ENCODE measurements around the gene MRPL57.
"Not testable (repeated sequence)": the region's sequence is repeated elsewhere in the genome, so short reads cannot be mapped to it uniquely, and the experiment has no call there.

Gene MRPL57

DNA sequence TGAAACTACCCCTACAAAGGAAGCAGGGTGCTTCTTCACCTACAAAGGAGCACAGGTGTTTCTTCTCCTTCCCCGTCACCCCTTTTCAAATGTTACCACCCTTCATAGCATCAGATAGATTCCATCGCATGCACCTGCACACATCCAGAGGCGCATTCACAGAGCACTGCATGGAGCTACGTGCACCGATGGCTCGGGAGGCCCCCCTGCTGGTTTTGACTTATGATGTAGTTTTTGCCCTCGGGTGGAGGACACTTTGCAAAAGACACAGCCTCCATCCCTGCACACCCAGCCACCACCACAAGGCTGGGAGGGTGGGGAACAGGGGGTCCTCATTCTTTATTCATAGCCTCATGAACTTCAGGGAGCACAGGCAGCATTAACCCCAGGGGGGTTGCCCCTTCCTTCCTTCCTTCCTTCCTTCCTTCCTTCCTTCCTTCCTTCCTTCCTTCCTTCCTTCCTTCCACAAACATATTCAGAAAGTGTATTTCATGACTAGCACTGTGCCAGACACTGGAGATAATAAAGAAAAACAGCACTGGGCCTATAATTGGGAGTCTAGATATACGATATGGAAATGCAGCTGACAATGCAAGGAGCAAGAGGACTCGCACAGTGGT is 21.3 kb downstream of the MRPL57 start:
- DNase-seq (ENCODE audit: low read depth, low spot score), result not testable (repeated sequence)

DNA sequence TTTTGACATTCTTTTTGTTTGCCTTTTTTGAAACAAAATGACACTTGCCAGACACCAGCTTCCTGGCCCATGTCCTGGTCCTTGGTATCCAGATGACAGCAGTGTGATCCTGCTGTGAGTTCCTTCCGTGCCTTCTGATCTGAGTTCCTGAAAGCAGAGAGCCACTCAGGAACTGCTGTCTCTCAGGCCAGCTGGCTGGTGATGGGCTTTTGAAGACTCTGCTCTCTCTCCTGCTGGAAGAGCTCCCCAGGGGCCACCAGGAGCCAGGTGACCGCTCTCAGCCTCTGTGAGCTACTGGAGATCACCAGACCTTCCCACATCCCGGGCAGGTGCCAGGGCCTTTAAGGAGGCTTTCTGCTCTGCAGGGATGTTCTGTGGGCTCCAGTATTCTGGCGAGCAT is 21.9 kb downstream of the MRPL57 start:
- not testable (repeated sequence) for DNase-seq (ENCODE audit: low read depth, low spot score)

- not testable (repeated sequence) for DNase-seq (ENCODE audit: low read depth, low spot score)
Measured at GRCh38 chr13:21201456-21202190, 25.2 kb downstream of the MRPL57 start.

DNA sequence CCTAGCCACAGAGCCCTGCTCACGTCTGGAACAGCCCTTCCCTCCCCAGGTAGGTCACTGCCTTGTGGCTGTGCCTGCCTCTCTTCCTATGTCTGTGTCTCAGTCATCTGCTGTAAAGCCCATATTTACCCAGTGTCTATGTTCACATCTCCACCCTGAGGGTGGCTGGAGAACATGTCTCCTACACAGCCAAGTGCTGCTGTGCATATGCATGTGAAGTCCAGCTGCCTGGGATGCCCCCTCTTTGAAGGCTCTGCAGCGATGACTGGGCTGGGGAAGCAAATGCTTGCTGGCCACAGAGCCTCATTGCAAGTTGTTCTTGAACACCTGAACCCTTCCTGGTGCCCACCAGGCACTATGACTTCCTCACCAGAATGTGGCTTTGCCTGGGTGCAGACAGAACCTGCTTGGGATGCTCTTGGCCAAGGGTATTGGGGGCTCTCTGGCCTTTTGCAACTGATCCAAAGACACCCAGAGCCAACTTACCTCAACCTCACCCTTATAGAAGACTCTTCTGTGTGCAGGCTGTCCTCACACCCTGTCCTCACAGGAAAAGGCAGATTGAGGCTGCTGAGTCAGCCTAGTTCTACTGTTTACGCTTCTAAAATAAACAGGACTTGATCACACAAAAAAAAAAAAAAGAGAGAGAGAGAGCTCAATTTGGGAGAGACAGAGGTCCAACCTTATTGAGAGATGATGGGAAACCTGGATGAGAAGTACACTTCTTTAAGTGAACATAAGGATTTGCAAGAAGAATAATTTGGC is 26.5 kb downstream of the MRPL57 start:
- no peak for DNase-seq (ENCODE audit: low read depth, low spot score)

DNA sequence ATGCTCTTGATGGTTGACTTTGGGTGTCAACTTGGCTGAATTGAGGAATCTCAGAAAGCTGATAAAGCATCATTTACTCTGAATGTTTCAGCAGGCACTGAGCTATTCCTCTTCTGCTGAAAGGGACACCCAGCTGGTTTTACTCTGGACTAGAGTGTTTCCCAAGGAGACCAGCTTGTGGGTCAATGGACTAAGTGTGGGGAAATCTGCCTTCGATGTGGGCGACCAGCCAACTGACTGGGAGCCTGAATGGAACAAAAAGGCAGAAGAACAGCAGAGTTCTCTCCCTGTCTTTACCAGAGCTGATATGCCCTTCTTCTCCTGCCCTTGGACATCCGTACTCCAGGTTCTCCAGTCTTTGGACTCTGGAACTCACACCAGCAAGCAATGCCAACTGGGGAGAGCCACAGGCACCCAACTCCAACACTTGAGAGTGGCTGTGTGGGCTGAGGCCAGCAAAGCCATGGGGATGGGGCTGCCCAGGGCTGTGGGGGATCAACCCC is 32.2 kb downstream of the MRPL57 start:
- no peak for DNase-seq (ENCODE audit: low read depth, low spot score)

- no peak for DNase-seq (ENCODE audit: low read depth, low spot score)
Measured at GRCh38 chr13:21212138-21212775, 35.8 kb downstream of the MRPL57 start.

DNA sequence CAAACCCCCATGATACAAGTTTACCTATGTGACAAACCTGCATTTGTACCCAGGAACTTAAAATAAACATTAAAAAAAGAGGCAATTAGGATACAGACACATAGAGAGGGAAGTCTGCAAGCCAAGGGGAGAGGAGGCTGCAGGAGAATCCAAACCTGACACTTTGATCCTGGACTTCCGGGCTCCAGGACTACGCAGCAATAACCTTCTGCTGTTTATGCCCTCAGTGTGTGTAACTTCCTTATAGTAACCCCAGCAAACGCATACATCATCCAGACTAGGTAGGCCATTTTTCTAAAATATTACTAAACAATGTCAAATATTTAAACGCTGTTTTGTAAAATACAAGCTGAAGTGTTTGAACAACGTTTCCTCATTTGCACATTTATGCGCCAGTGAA is 39.0 kb downstream of the MRPL57 start:
- not testable (repeated sequence) for DNase-seq (ENCODE audit: low read depth, low spot score)

DNA sequence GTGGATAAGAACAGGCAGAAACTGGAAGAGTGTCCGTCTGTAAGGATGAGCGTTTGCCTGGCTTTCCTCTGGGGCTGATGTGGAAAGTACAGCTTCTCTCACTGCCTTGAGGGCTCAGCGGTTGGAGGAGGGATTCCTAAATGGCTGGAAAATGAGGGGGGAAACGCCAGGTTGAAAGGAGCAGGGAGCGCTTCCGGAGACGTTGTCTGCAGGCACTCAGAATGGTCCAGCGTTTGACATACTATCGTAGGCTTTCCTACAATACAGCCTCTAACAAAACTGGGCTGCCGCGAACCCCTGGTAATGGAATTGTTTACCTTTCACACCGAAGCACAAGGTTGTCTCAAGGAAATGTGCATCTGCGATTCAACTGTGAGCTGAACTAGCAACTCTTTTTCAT is 39.9 kb downstream of the MRPL57 start:
- no peak for DNase-seq (ENCODE audit: low read depth, low spot score)

- DNase-seq (ENCODE audit: low read depth, low spot score), result no peak
Measured at GRCh38 chr13:21218351-21219035, 42.0 kb downstream of the MRPL57 start.

GRCh38 chr13:21219036-21219381 is 42.6 kb downstream of the MRPL57 start:
- no peak for DNase-seq (ENCODE audit: low read depth, low spot score)

DNA sequence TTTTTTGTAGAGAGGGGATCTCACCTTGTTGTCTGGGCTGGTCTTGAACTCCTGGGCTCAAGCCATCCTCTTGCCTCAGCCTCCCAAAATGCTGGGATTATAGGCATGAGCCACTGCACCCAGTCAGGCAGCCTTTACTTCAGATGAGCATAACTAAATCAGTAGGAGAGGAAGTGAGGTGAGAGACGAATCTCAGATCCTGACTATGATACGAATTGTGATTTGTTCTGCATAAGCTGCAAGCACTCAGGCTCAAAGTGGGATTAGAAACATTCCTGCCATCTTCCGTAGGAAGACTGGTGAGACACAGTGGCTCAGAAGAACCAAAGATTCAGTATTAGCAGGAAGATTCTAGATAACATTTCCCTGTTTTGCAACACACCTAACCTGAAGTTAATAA is 43.3 kb downstream of the MRPL57 start:
- DNase-seq (ENCODE audit: low read depth, low spot score), result not testable (repeated sequence)

DNA sequence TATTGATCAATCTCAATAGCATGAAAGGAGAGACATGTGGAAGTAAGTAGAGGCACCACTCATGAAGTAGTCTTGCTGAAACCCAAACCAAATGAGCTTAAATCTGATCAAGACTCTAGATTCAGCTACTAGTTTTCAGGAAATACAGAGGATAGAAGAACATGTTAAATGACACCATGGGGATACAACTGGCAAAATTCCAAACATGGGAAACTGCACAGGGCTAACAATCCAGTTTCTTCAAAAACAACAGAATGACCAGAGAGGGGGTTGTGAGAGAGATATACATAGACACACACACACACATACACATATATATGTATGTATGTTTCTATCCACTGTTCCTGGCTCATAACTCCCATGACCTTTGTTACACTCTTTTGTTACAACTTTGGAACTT is 44.8 kb downstream of the MRPL57 start:
- DNase-seq (ENCODE audit: low read depth, low spot score), result no peak

DNA sequence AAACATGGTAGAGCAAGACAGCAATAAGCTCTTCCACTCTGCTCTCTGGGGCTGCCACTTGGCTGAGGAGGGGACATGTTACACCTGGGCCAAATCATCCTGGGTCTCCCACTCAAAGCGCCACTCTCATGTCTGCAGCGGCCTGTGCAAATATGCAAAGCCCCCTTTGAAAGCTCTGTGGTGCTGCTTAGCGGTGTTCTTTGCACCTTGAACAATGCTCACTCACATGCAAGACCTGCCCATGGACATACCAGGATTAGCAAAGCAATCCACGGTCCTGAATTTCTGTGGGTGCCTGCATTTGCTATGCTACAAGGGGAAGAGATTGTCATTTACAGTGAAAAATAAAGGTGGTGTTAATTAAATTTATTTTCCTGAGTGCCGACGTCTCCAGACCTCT is 48.6 kb downstream of the MRPL57 start:
- no peak for DNase-seq (ENCODE audit: low read depth, low spot score)

- DNase-seq (ENCODE audit: low read depth, low spot score), result no peak
Measured at GRCh38 chr13:21225841-21226581, 49.6 kb downstream of the MRPL57 start.

DNA sequence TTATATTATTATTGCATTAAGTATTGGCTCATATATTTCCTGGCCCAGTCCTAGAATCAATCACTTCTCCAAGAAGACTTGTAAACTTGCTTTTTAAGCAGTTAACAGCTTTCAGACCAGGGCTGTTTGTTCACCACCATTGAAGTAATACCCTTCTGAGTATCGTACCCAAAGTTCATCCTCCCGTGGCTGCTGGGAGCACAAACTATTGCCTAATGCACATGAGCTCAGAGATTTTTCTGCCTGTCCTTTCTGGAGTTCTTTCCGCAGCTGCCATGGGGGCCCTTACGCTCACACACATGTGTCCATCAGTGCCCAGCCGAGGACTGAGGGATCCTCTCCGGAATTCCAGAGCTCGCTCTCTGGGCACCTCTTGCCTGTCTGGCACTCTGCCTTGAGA is 51.5 kb downstream of the MRPL57 start:
- DNase-seq (ENCODE audit: low read depth, low spot score), result no peak
